Right lobe of liver (tissue), 6 donors: ENCODE measurements around the gene PLA2G5. TPM values are rescaled to one million over a fixed set of nuclear protein-coding genes. Genes with fewer than 3 reads are reported as not detected.

ENCODE experiments used
- ATAC-seq, 4 donors: fragments of 200-7000 bp; cut with Tn5 transposase; one replicate each; pipeline ENCODE4 v1.9.1; 2020; ENCODE audit warnings: mild to moderate bottlenecking in 4 of 4, moderate library complexity in 4 of 4
- DNase-seq, 3 donors: peaks; one replicate each; pipeline ENCODE4 v3.0.0-alpha.2; 2020
- H3K27ac ChIP-seq, 3 donors: fragments of 200-600 bp; one replicate each; pipeline ENCODE4 v1.8.0; 2022
- H3K27me3 ChIP-seq, 2 donors: fragments of 200-600 bp; one replicate each; pipeline ENCODE4 v1.8.0; 2022
- H3K36me3 ChIP-seq, 4 donors: fragments of 200-600 bp; sonication (generic) in 1 of 4; one replicate each; pipeline versions ENCODE4 v1.5.1 to v1.8.0; 2017 to 2022; ENCODE audit warnings: control low read depth in 1 of 4
- H3K4me1 ChIP-seq, 4 donors: fragments of 200-600 bp; sonication (generic) in 1 of 4; one replicate each; pipeline versions ENCODE4 v1.5.1 to v1.8.0; 2017 to 2022; ENCODE audit warnings: control low read depth in 1 of 4
- H3K4me3 ChIP-seq, 3 donors: fragments of 200-600 bp; one replicate each; pipeline ENCODE4 v1.8.0; 2022
- H3K9me3 ChIP-seq, 4 donors: fragments of 200-600 bp; sonication (generic) in 1 of 4; one replicate each; pipeline versions ENCODE4 v1.5.1 to v1.8.0; 2017 to 2022; ENCODE audit warnings: control low read depth in 1 of 4
- POLR2A ChIP-seq: fragments of 450-650 bp; IDR thresholded peaks from one replicate; pipeline ENCODE4 v1.6.1; 2017; ENCODE audit warnings: antibody characterized with exemption, mild to moderate bottlenecking
- WGBS: methylation state at CpG from one replicate; pipeline ENCODE4 v1.1.6; 2018; ENCODE audit warnings: low coverage, low lambda C conversion rate; ENCODE audit not compliant: insufficient coverage; ENCODE audit errors: missing lambda C conversion rate; 5-methylcytosine and 5-hydroxymethylcytosine counted together
- intact Hi-C, 2 donors: fragments of 100-400 bp; cut with DNase I; formaldehyde crosslinking; loops; one replicate each; pipeline versions ENCODE4 v1.11.2 to v1.14.1; 2022
- total RNA-seq, 6 experiments: library from RNA; depleted of rRNA in 2 of 6; stranded (reverse); fragments of >200 nt in 2 of 6; fragmentation: NEBNext Ultra II Directional in 3 of 6; extraction: Animal tissue kit (Norgen Biotek cat#: 25700) in 3 of 6; gene quantifications; one replicate each; pipeline versions ENCODE4 v1.1.0 to v1.2.4, GENCODE V29; 2016 to 2023
- TF ChIP-seq, protein P1 (sequence below), 4 donors: fragments of 200-600 bp in 3 of 4; fragments of 450-650 bp in 1 of 4; IDR thresholded peaks; one replicate each; pipeline versions ENCODE4 v1.5.1 to v1.8.0; 2016 to 2022; ENCODE audit warnings: antibody characterized with exemption in 4 of 4, mild to moderate bottlenecking in 2 of 4
- donor health status: DM: no; HTN: yes; CAD: no.
- donor health status: DM: no; HTN: no; CAD: no.
- donor health status: DM: no; HTN: no; CAD: no.
- donor health status: DM: no; HTN: yes; CAD: no.
- donor health status: DM: no; HTN: yes; CAD: no.

Gene PLA2G5
- total RNA-seq, 6 experiments from 2014 or later: 0.62 to 4.8 (median 3.2) TPM

DNA sequence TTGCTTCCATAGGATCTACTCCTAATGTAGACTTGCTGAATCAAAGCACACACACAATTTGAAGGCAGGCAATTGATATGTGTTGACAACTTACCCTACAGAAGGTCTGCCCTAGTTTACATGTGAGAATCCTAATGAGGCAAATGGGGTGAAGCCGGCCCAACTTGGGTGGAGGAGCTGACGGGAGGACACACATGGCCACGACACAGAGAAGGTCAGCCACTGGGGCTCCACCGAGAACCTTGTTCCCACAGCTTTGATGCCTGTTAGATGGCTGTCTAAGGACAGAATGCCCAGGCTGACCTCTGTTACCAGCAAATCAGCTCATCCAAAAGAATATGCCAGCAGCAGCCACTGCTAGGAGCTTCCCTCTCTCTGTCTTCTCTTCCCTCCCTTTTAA, 50.8 kb downstream of the PLA2G5 start:
- TF ChIP-seq POLR2A: no peak
- TF ChIP-seq, protein P1, sequence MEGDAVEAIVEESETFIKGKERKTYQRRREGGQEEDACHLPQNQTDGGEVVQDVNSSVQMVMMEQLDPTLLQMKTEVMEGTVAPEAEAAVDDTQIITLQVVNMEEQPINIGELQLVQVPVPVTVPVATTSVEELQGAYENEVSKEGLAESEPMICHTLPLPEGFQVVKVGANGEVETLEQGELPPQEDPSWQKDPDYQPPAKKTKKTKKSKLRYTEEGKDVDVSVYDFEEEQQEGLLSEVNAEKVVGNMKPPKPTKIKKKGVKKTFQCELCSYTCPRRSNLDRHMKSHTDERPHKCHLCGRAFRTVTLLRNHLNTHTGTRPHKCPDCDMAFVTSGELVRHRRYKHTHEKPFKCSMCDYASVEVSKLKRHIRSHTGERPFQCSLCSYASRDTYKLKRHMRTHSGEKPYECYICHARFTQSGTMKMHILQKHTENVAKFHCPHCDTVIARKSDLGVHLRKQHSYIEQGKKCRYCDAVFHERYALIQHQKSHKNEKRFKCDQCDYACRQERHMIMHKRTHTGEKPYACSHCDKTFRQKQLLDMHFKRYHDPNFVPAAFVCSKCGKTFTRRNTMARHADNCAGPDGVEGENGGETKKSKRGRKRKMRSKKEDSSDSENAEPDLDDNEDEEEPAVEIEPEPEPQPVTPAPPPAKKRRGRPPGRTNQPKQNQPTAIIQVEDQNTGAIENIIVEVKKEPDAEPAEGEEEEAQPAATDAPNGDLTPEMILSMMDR (IDR thresholded peaks at IDR 0.05): no peak
- ATAC-seq (no peak), DNase-seq (peak in 1 of 3 donors; percentile 8)
- Histone ChIP-seq H3K9me3 (no peaks in the 10 kb centered on the region), H3K27ac (no peak overlapping the region), H3K4me1 (no peaks in the 10 kb centered on the region), H3K36me3 (no peaks in the 10 kb centered on the region), H3K27me3 (no peaks in the 10 kb centered on the region), H3K4me3 (no peak overlapping the region)
- intact Hi-C loops: no loop called here
- 84% methylated on average over 4 of the region's 4 CpGs for WGBS

DNA sequence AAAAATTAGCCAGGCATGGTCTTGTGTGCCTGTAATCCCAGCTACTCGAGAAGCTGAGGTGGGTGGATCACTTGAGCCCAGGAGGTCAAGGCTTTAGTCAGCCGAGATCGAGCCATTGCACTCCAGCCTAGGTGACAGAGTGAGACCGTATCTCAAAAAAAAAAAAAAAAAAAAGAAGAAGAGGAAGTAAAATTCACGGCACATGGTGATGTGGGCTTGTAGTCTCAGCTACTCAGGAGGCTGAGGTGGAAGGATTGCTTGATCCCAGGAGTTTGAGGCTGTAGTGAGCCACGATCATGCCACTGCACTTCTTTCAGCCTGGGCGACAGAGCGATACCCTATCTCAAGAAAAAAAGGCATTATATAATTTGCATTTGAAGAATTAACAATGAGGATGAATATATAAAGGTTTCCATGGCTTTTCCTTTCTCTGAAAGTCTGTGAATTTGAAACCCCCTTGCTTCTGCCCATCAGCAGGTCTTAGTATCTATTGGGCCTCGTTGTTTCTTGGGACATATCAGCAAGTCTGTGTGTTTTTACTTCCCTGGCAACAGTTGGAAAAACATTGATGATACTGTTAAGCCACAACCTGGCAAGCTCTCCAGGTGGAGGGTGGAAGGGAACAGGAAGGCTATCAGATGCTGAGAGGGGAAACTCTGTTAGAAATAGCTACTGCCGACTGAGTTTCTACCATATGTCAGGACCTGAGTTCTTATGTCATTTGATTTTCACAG, 53.9 kb downstream of the PLA2G5 start:
- Histone ChIP-seq H3K4me1 (no peaks in the 10 kb centered on the region), H3K27me3 (no peaks in the 10 kb centered on the region), H3K36me3 (no peaks in the 10 kb centered on the region), H3K27ac (no peak overlapping the region), H3K4me3 (no peak overlapping the region), H3K9me3 (no peaks in the 10 kb centered on the region)
- 58% methylated on average over 10 of the region's 10 CpGs for WGBS
- no peak for TF ChIP-seq POLR2A
- TF ChIP-seq, protein P1 (IDR thresholded peaks at IDR 0.05): no peak
- DNase-seq (no peak), ATAC-seq (no peak)
- intact Hi-C loops: no loop called here

DNA sequence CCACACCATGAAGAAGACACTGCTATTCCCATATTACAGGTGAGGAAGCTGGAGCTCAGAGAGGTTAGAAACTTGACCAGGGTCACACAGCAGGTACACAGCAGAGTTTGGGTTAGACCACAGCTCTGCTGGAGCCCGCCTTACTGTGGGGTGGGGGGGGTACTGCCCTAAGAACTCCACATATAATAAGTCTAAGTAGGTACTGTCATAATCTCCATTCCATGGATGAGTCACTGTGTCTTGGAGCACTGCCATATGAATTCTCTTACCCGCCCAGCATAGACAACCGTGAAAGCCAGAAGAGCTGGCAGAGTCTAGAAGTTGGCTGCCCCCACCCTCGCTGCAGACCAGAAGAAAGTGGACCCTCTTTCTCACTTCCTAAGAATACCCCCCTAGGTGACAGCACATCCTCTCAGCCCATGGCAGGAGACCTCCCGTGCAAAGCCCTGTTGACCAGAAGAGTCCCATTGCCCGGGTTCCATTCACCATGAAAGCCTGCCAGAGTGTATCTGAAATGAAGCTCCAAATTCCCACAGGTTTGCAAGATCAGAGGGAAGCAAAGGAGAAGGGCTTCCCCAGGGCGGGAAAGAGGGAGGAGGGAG, 54.6 kb downstream of the PLA2G5 start:
- TF ChIP-seq POLR2A: no peak
- H3K27ac ChIP-seq: no peak overlapping the region
- DNase-seq (no peak), ATAC-seq (peak in 3 of 4 donors; percentile 25 to 75 (median 46))
- no peaks in the 10 kb centered on the region for H3K27me3 ChIP-seq
- no peaks in the 10 kb centered on the region for H3K9me3 ChIP-seq
- H3K4me1 ChIP-seq: no peaks in the 10 kb centered on the region
- H3K36me3 ChIP-seq: no peaks in the 10 kb centered on the region
- intact Hi-C loops: no loop called here
- WGBS: 59% methylated on average over 4 of the region's 7 CpGs
- H3K4me3 ChIP-seq: no peak overlapping the region

DNA sequence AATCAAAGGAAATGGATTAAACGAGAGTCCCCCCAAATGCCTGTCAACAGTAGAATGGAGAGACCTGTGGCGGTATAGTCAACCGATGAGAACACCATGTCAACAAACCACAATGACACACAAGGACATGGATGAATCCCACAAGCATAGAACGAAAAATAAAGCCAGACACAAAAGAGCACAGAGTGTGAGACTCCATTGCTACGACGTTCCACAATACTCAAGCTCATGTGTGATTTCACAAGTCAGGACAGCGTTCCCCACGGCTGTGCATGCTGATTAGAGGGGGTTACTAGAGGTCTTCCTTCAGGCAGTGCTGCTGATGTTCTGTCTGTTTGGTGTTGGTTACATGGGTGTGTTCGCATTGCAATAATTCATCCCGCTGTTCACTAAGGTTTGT, 55.1 kb downstream of the PLA2G5 start:
- peak in 1 of 3 donors; percentile 8 for DNase-seq
- TF ChIP-seq, protein P1 (IDR thresholded peaks at IDR 0.05): no peak
- TF ChIP-seq POLR2A: no peak
- intact Hi-C loops: no loop called here
- H3K9me3 ChIP-seq: no peaks in the 10 kb centered on the region
- H3K27ac ChIP-seq: no peak overlapping the region
- no peaks in the 10 kb centered on the region for H3K36me3 ChIP-seq
- 47% methylated on average over 9 of the region's 10 CpGs for WGBS
- H3K4me1 ChIP-seq: no peaks in the 10 kb centered on the region
- no peaks in the 10 kb centered on the region for H3K27me3 ChIP-seq
- peak; percentile 28 to 77 (median 46) for ATAC-seq
- no peak overlapping the region for H3K4me3 ChIP-seq
